ENCODE results near the gene JAZF1.

The JAZF1 gene

GRCh38 chr7:28125431-28126409 lies 54.9 kb downstream of the JAZF1 start:
- peaks cover 74% of the 10 kb centered on the region for H3K4me1 Mint-ChIP-seq (ENCODE audit: low read depth)
- peaks cover 6% of the 10 kb centered on the region for H3K9me3 Mint-ChIP-seq
- peaks cover 6% of the 10 kb centered on the region for H3K36me3 Mint-ChIP-seq (ENCODE audit: low read depth)
- H3K27me3 Mint-ChIP-seq, result no peaks in the 10 kb centered on the region
- no peak overlapping the region for H3K4me3 Mint-ChIP-seq
- no peak overlapping the region for H3K27ac Mint-ChIP-seq

- Mint-ChIP-seq H3K27me3 (no peaks in the 10 kb centered on the region), H3K4me1 (ENCODE audit: low read depth) (peaks cover 87% of the 10 kb centered on the region), H3K9me3 (peaks cover 6% of the 10 kb centered on the region), H3K36me3 (ENCODE audit: low read depth) (peaks cover 6% of the 10 kb centered on the region), H3K4me3 (no peak overlapping the region), H3K27ac (no peak overlapping the region)
Measured at GRCh38 chr7:28124413-28124812, 56.2 kb downstream of the JAZF1 start.

DNA sequence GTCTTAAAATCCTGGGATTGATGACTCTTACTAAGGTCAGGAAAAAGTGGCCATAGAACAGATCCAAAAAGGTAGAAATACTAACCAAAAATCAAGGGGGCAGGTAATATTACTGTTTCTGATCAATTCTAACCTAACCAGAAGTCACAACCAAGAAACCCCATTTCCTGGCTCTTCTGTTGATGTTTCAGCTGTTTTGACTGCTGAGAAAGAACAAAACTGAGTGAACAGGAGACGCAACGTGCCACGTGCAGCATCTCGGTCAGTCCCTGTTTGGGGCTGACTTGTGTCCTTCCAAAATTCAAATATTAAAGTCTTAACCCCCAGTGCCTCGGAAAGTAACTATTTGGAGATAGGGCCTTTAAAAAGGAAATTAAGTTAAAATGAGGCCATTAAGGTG lies 56.8 kb downstream of the JAZF1 start:
- Mint-ChIP-seq H3K4me1 (ENCODE audit: low read depth) (peaks cover 86% of the 10 kb centered on the region), H3K4me3 (no peak overlapping the region), H3K27ac (no peak overlapping the region), H3K9me3 (peaks cover 6% of the 10 kb centered on the region), H3K27me3 (no peaks in the 10 kb centered on the region), H3K36me3 (ENCODE audit: low read depth) (peaks cover 6% of the 10 kb centered on the region)

DNA sequence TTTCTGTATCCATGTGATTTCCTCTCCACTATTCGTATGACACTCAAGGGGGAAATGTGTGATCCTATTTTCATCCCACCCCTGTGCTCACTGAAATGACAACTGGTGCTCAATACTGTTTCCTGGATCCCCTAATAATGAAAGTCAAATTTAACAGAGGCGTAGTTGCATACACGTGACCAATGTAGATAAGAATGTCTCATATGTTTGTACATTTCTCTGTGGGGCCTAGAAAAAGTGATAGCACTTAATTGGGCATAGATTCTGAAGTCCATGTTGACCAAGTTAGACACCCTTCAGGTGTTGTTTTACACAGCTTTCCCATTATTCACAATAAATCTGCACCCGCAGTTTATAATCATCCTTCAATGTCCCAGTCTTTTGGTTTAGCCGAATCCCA lies 59.1 kb downstream of the JAZF1 start:
- Mint-ChIP-seq H3K27ac (no peak overlapping the region), H3K4me3 (no peak overlapping the region), H3K4me1 (ENCODE audit: low read depth) (peaks cover 67% of the 10 kb centered on the region), H3K9me3 (no peaks in the 10 kb centered on the region), H3K27me3 (no peaks in the 10 kb centered on the region), H3K36me3 (ENCODE audit: low read depth) (peaks cover 5% of the 10 kb centered on the region)

- Mint-ChIP-seq H3K4me1 (ENCODE audit: low read depth) (peaks cover 32% of the 10 kb centered on the region), H3K27ac (peak overlapping the region; percentile 28), H3K9me3 (no peaks in the 10 kb centered on the region), H3K27me3 (no peaks in the 10 kb centered on the region), H3K36me3 (ENCODE audit: low read depth) (peaks cover 5% of the 10 kb centered on the region), H3K4me3 (no peak overlapping the region)
Measured at GRCh38 chr7:28116041-28116440, 64.6 kb downstream of the JAZF1 start.

DNA sequence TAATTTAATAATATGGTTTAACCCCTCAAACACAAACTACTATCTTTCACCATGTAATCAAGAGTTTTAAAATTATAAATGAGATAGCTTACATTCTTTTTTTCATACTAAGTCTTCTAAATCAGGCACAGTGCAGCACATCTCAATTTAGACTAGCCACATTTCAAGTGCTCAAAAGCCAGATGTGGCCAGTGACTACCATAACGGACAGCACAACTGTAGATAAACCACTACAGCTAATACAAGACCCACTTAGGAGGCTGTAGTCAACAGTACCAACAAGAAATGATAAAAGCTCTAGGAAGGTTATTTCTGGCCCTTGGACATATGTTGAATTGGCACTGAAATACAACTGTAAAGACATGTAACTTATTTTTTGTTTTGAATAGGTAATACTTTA lies 65.3 kb downstream of the JAZF1 start:
- H3K27ac Mint-ChIP-seq, result no peak overlapping the region
- H3K36me3 Mint-ChIP-seq (ENCODE audit: low read depth), result peaks cover 5% of the 10 kb centered on the region
- peaks cover 26% of the 10 kb centered on the region for H3K4me1 Mint-ChIP-seq (ENCODE audit: low read depth)
- H3K9me3 Mint-ChIP-seq, result no peaks in the 10 kb centered on the region
- H3K4me3 Mint-ChIP-seq, result no peak overlapping the region
- no peaks in the 10 kb centered on the region for H3K27me3 Mint-ChIP-seq

DNA sequence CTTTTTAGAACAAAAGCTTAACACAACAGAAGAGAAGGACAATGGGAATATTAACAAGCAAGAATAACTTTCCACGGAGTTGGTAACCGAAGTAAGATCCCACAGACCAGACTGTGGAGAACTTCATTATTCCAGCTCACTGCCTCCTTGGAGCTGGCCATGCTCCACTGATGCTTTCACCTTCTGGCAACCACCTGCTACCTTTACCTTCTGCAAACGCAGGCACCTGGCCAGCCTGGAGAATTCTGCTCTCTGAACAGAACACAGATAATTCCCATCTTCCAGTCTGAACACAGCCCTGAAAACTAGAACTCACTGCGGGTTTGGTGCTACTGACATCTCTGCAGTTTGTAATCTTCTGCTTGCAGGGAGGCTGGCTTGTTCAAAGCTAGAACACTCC lies 66.5 kb downstream of the JAZF1 start:
- Mint-ChIP-seq H3K36me3 (ENCODE audit: low read depth) (peaks cover 5% of the 10 kb centered on the region), H3K27ac (no peak overlapping the region)

GRCh38 chr7:28112883-28113540 lies 67.6 kb downstream of the JAZF1 start:
- no peaks in the 10 kb centered on the region for H3K27me3 Mint-ChIP-seq
- H3K4me1 Mint-ChIP-seq (ENCODE audit: low read depth), result peaks cover 24% of the 10 kb centered on the region
- no peaks in the 10 kb centered on the region for H3K9me3 Mint-ChIP-seq
- H3K36me3 Mint-ChIP-seq (ENCODE audit: low read depth), result peaks cover 5% of the 10 kb centered on the region
- H3K4me3 Mint-ChIP-seq, result no peak overlapping the region
- no peak overlapping the region for H3K27ac Mint-ChIP-seq

More for the DNA sequence above, 66.5 kb downstream of the JAZF1 start:
- H3K27me3 Mint-ChIP-seq, result no peaks in the 10 kb centered on the region
- peaks cover 19% of the 10 kb centered on the region for H3K4me1 Mint-ChIP-seq (ENCODE audit: low read depth)
- no peaks in the 10 kb centered on the region for H3K9me3 Mint-ChIP-seq
- H3K4me3 Mint-ChIP-seq, result no peak overlapping the region

GRCh38 chr7:28112467-28112866 lies 68.1 kb downstream of the JAZF1 start:
- H3K4me3 Mint-ChIP-seq, result no peak overlapping the region
- no peaks in the 10 kb centered on the region for H3K27me3 Mint-ChIP-seq
- peaks cover 3% of the 10 kb centered on the region for H3K36me3 Mint-ChIP-seq (ENCODE audit: low read depth)
- H3K9me3 Mint-ChIP-seq, result no peaks in the 10 kb centered on the region
- H3K4me1 Mint-ChIP-seq (ENCODE audit: low read depth), result peaks cover 24% of the 10 kb centered on the region
- no peak overlapping the region for H3K27ac Mint-ChIP-seq

- H3K4me1 Mint-ChIP-seq (ENCODE audit: low read depth), result peaks cover 24% of the 10 kb centered on the region
- no peak overlapping the region for H3K4me3 Mint-ChIP-seq
- H3K36me3 Mint-ChIP-seq (ENCODE audit: low read depth), result no peaks in the 10 kb centered on the region
- no peaks in the 10 kb centered on the region for H3K27me3 Mint-ChIP-seq
- H3K27ac Mint-ChIP-seq, result no peak overlapping the region
- H3K9me3 Mint-ChIP-seq, result no peaks in the 10 kb centered on the region
Measured at GRCh38 chr7:28112012-28112411, 68.6 kb downstream of the JAZF1 start.

DNA sequence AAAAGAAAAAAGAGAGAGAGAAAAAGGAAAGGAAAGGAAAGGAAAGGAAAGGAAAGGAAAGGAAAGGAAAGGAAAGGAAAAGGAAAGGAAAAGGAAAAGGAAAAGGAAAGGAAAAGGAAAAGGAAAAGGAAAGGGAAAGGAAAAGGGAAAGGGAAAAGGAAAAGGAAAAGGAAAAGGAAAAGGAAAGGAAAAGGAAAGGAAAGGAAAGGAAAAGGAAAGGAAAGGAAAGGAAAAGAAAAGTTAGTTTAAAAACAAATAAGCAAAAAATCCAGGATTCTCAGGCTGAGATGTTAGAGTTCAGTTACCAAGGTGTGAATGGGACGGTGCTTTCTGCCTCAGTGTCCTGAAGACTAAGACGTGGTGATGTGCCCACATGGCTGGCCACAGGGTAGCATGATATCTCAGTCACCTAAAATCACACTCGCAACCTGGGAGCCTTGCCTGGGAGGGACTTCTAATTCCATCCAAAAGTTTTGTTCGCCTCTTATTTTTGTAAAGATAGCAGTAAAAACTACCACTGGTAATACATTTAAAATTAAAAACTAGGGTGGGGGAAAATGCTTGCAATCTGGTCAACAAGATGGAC lies 70.1 kb downstream of the JAZF1 start:
- Mint-ChIP-seq H3K9me3 (no peaks in the 10 kb centered on the region), H3K4me1 (ENCODE audit: low read depth) (peaks cover 16% of the 10 kb centered on the region), H3K27me3 (no peaks in the 10 kb centered on the region), H3K4me3 (no peak overlapping the region), H3K36me3 (ENCODE audit: low read depth) (no peaks in the 10 kb centered on the region), H3K27ac (no peak overlapping the region)

- Mint-ChIP-seq H3K27ac (peak overlapping the region; percentile 32), H3K4me3 (no peak overlapping the region), H3K36me3 (ENCODE audit: low read depth) (peaks cover under 1% of the 10 kb centered on the region), H3K27me3 (no peaks in the 10 kb centered on the region), H3K4me1 (ENCODE audit: low read depth) (peaks cover 18% of the 10 kb centered on the region), H3K9me3 (no peaks in the 10 kb centered on the region)
Measured at GRCh38 chr7:28108747-28109146, 71.8 kb downstream of the JAZF1 start.

GRCh38 chr7:28107960-28108359 lies 72.6 kb downstream of the JAZF1 start:
- Mint-ChIP-seq H3K4me3 (no peak overlapping the region), H3K36me3 (ENCODE audit: low read depth) (peaks cover 4% of the 10 kb centered on the region), H3K4me1 (ENCODE audit: low read depth) (peaks cover 25% of the 10 kb centered on the region), H3K27ac (no peak overlapping the region), H3K9me3 (no peaks in the 10 kb centered on the region), H3K27me3 (no peaks in the 10 kb centered on the region)

- H3K4me1 Mint-ChIP-seq (ENCODE audit: low read depth), result peaks cover 31% of the 10 kb centered on the region
- H3K36me3 Mint-ChIP-seq (ENCODE audit: low read depth), result peaks cover 4% of the 10 kb centered on the region
- no peak overlapping the region for H3K27ac Mint-ChIP-seq
- no peak overlapping the region for H3K4me3 Mint-ChIP-seq
- no peaks in the 10 kb centered on the region for H3K27me3 Mint-ChIP-seq
- H3K9me3 Mint-ChIP-seq, result no peaks in the 10 kb centered on the region
Measured at GRCh38 chr7:28106321-28106829, 74.2 kb downstream of the JAZF1 start.

GRCh38 chr7:28105234-28105633 lies 75.4 kb downstream of the JAZF1 start:
- Mint-ChIP-seq H3K27me3 (no peaks in the 10 kb centered on the region), H3K9me3 (no peaks in the 10 kb centered on the region), H3K27ac (no peak overlapping the region), H3K4me1 (ENCODE audit: low read depth) (peaks cover 31% of the 10 kb centered on the region), H3K4me3 (no peak overlapping the region), H3K36me3 (ENCODE audit: low read depth) (peaks cover 4% of the 10 kb centered on the region)

All from stimulated activated naive CD8-positive, alpha-beta T cell treated with anti-CD3 and anti-CD28 coated beads, Interleukin-15, Interleukin-2, amounts not matched to agents 100 ng/mL and 50 ng/mL, for 24 hours (primary cell).